Transverse colon (tissue), 3 donors: ENCODE data around the gene HS3ST4.

ENCODE experiments used
- CTCF ChIP-seq, 5 experiments: fragments of 200-600 bp in 3 of 5; fragments of 450-650 bp in 2 of 5; sonication (generic) in 3 of 5; IDR thresholded peaks; 1 replicate in 2 of 5; 2 replicates in 3 of 5; pipeline ENCODE4 v1.5.1; 2016 to 2017; ENCODE audit warnings: antibody characterized with exemption in 5 of 5, inconsistent platforms in 3 of 5, mild to moderate bottlenecking in 2 of 5, moderate library complexity in 1 of 5
- POLR2A ChIP-seq: fragments of 450-650 bp; IDR thresholded peaks from one replicate; pipeline ENCODE4 v1.6.1; 2016; ENCODE audit warnings: antibody characterized with exemption, mild to moderate bottlenecking, moderate library complexity

- no peak for TF ChIP-seq CTCF (IDR thresholded peaks at IDR 0.05)
- TF ChIP-seq POLR2A = no peak
Measured at GRCh38 chr16:26157319-26157718, 465.6 kb downstream of the HS3ST4 start.
